ENCODE results near the gene AMFR. TPM values are rescaled to one million over a fixed set of nuclear protein-coding genes. Genes with fewer than 3 reads are reported as not detected.

Gene AMFR
- total and polyA plus RNA-seq, 2 of the 8 experiments (the other 6 are each of a cell fraction or from before 2014, with no cell fraction given) = 18.6 to 21.7 TPM

DNA sequence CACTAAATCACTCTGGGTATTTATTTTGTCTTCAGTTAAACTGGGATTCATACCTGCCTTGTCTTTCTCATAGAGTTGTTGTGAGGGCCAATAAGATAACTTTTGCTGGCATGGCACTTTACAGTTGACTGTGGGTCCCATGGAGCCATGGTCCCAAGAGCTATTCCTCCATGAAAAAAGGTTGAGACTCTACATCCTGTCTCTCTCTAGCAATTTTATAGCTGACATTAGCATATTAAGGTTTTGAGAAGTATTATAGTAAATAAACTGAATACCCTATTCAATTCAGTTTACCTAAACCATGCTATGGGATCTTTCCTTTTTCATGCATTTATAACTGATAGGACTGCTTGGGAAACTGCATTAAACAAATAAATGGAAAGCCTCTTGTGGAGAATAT is 43.5 kb upstream of the AMFR start (continued):
- TF ChIP-seq RNF2 (IDR thresholded peaks at IDR 0.05; ENCODE audit: borderline replicate concordance, low read depth, low read length, missing control alignments, poor library complexity, severe bottlenecking) (no peak), SUZ12 (IDR thresholded peaks at IDR 0.05; ENCODE audit: low read length) (no peak), EGR1 (IDR thresholded peaks at IDR 0.05; ENCODE audit: borderline replicate concordance, low read depth, low read length) (no peak), BACH1 (IDR thresholded peaks at IDR 0.05; ENCODE audit: low read length) (no peak), RAD21 (IDR thresholded peaks at IDR 0.05 in 1 of 2, conservative IDR thresholded peaks at IDR 0.05 in 1 of 2; ENCODE audit: low read depth in 2 of 2, low read length in 2 of 2) (no peak), KDM1A (IDR thresholded peaks at IDR 0.05; ENCODE audit: borderline replicate concordance, low read length) (no peak)
